ENCODE data around the gene SH2D5.

The SH2D5 gene

GRCh38 chr1:20686883-20687725 lies 45.4 kb downstream of the SH2D5 start:
- no peaks in the 10 kb centered on the region for H3K4me1 ChIP-seq
- no peaks in the 10 kb centered on the region for H3K36me3 ChIP-seq (ENCODE audit: control insufficient read depth, insufficient read depth, low read length)
- no peaks in the 10 kb centered on the region for H3K79me2 ChIP-seq
- H3K27ac ChIP-seq = no peak overlapping the region
- no peak overlapping the region for H3K4me2 ChIP-seq (ENCODE audit: low read length)
- no peaks in the 10 kb centered on the region for H3K27me3 ChIP-seq (ENCODE audit: control insufficient read depth, insufficient read depth, low read length)
- no peaks in the 10 kb centered on the region for H3K9me3 ChIP-seq (ENCODE audit: control insufficient read depth, low read length)
- no peak overlapping the region for H3K4me3 ChIP-seq (ENCODE audit: low read depth, low read length)
- no peak for TF ChIP-seq CTCF (IDR thresholded peaks at IDR 0.05)
- H2AFZ ChIP-seq = no peak overlapping the region
- H3K9ac ChIP-seq = no peak overlapping the region

GRCh38 chr1:20685741-20686140 lies 46.8 kb downstream of the SH2D5 start:
- Histone ChIP-seq H3K27me3 (ENCODE audit: control insufficient read depth, insufficient read depth, low read length) (no peaks in the 10 kb centered on the region), H3K36me3 (ENCODE audit: control insufficient read depth, insufficient read depth, low read length) (no peaks in the 10 kb centered on the region), H3K9me3 (ENCODE audit: control insufficient read depth, low read length) (no peaks in the 10 kb centered on the region), H3K79me2 (no peaks in the 10 kb centered on the region), H3K4me1 (no peaks in the 10 kb centered on the region), H3K9ac (no peak overlapping the region), H2AFZ (no peak overlapping the region), H3K4me2 (ENCODE audit: low read length) (no peak overlapping the region), H3K27ac (peak overlapping the region; percentile 64), H3K4me3 (ENCODE audit: low read depth, low read length) (no peak overlapping the region)
- TF ChIP-seq CTCF (IDR thresholded peaks at IDR 0.05) = no peak

- no peaks in the 10 kb centered on the region for H3K79me2 ChIP-seq
- H3K4me3 ChIP-seq (ENCODE audit: low read depth, low read length) = peak overlapping the region; percentile 12
- no peaks in the 10 kb centered on the region for H3K9me3 ChIP-seq (ENCODE audit: control insufficient read depth, low read length)
- peak overlapping the region; percentile 44 for H3K4me2 ChIP-seq (ENCODE audit: low read length)
- no peak overlapping the region for H2AFZ ChIP-seq
- no peaks in the 10 kb centered on the region for H3K36me3 ChIP-seq (ENCODE audit: control insufficient read depth, insufficient read depth, low read length)
- no peak for TF ChIP-seq CTCF (IDR thresholded peaks at IDR 0.05)
- no peak overlapping the region for H3K9ac ChIP-seq
- peak overlapping the region; percentile 64 for H3K27ac ChIP-seq
- H3K4me1 ChIP-seq = no peaks in the 10 kb centered on the region
- no peaks in the 10 kb centered on the region for H3K27me3 ChIP-seq (ENCODE audit: control insufficient read depth, insufficient read depth, low read length)
These were observed 47.3 kb downstream of the SH2D5 start for GRCh38 chr1:20685099-20685662.

- no peak for TF ChIP-seq CTCF (IDR thresholded peaks at IDR 0.05)
- Histone ChIP-seq H3K27ac (peak overlapping the region; percentile 64), H3K79me2 (no peaks in the 10 kb centered on the region), H2AFZ (no peak overlapping the region), H3K9me3 (ENCODE audit: control insufficient read depth, low read length) (no peaks in the 10 kb centered on the region), H3K36me3 (ENCODE audit: control insufficient read depth, insufficient read depth, low read length) (no peaks in the 10 kb centered on the region), H3K27me3 (ENCODE audit: control insufficient read depth, insufficient read depth, low read length) (no peaks in the 10 kb centered on the region), H3K4me3 (ENCODE audit: low read depth, low read length) (peak overlapping the region; percentile 12), H3K4me1 (no peaks in the 10 kb centered on the region), H3K9ac (no peak overlapping the region), H3K4me2 (ENCODE audit: low read length) (peak overlapping the region; percentile 44)
These were observed 47.9 kb downstream of the SH2D5 start for GRCh38 chr1:20684651-20685050.

Data from parathyroid adenoma (tissue), 2 donors.